ENCODE results near the gene LY6G6C.

DNA sequence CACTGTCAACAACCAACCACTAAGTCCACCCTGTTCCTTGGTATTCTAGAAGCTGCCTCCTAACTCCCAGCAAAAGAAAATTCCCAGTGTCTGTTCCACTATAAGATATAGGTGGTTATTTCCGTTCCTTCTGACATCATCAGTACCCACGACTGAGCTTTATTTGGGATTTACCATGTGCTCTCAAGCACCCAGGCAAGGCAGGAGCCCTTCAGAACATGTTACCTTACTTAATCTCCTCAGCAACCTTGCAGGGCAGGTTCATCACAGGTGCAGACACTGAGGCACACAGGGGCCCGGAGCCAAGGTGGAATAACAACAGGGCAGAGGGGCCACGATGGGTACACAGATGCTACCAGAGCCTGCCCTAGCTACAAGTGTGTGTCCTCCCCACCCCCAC lies 29.2 kb downstream of the LY6G6C start:
- TF ChIP-seq CTCF (IDR thresholded peaks at IDR 0.05) (no peak), POLR2A (IDR thresholded peaks at IDR 0.05) (no peak)
